ENCODE results near the gene TRAF3IP3.

Gene TRAF3IP3

GRCh38 chr1:209755256-209755655 is 597 bp upstream of the TRAF3IP3 start:
- Histone ChIP-seq H3K4me3 (ENCODE audit: control insufficient read depth in 1 of 7, extremely low read depth in 1 of 7, insufficient read depth in 4 of 7, low read depth in 2 of 7, low read length in 6 of 7) (peak overlapping the region in 2 of 7 experiments; percentile 68 to 82), H3K27me3 (replicated peaks in 2 of 5; ENCODE audit: control insufficient read depth in 4 of 5, insufficient read depth in 5 of 5, low read length in 4 of 5) (no peaks in the 10 kb centered on the region), H3K27ac (ENCODE audit: insufficient read depth in 1 of 2, low read depth in 1 of 2, low read length in 2 of 2, poor library complexity in 1 of 2, severe bottlenecking in 2 of 2) (peak overlapping the region in 1 of 2 experiments; percentile 77), H3K9me3 (ENCODE audit: control extremely low read depth in 1 of 5, control insufficient read depth in 4 of 5, insufficient read depth in 2 of 5, low read depth in 1 of 5, low read length in 4 of 5) (no peaks in the 10 kb centered on the region), H3K36me3 (ENCODE audit: control insufficient read depth in 4 of 4, insufficient read depth in 4 of 4, low read length in 3 of 4) (peaks cover 0 to 19% (median 11%) of the 10 kb centered on the region in 4 experiments), H3K4me1 (ENCODE audit: control extremely low read depth in 1 of 4, control insufficient read depth in 4 of 4, insufficient read depth in 4 of 4, low read length in 3 of 4) (peaks cover 32 to 65% (median 57%) of the 10 kb centered on the region in 4 experiments)
- ChIA-PET POLR2A (interaction anchor here (0.7 kb wide), 1 partner anchor 117 kb away, joined by 4 read pairs; no protein-coding TSS in a partner anchor), CTCF (interaction anchor here (0.9 to 8.2 kb wide), 6 partner anchors 9 to 105 kb away, joined by 3 to 54 read pairs (median 4); no protein-coding TSS in a partner anchor)
- DNase-seq: no peak
- WGBS (ENCODE audit: insufficient coverage): no CpG with 5 or more reads among the region's 1 CpG

GRCh38 chr1:209756615-209757445 is 977 bp downstream of the TRAF3IP3 start:
- Histone ChIP-seq H3K27ac (ENCODE audit: insufficient read depth in 1 of 2, low read depth in 1 of 2, low read length in 2 of 2, poor library complexity in 1 of 2, severe bottlenecking in 2 of 2) (peak overlapping the region; percentile 26 to 77), H3K9me3 (ENCODE audit: control extremely low read depth in 1 of 5, control insufficient read depth in 4 of 5, insufficient read depth in 2 of 5, low read depth in 1 of 5, low read length in 4 of 5) (no peaks in the 10 kb centered on the region), H3K4me3 (ENCODE audit: control insufficient read depth in 1 of 7, extremely low read depth in 1 of 7, insufficient read depth in 4 of 7, low read depth in 2 of 7, low read length in 6 of 7) (peak overlapping the region; percentile 18 to 82 (median 63)), H3K27me3 (replicated peaks in 2 of 5; ENCODE audit: control insufficient read depth in 4 of 5, insufficient read depth in 5 of 5, low read length in 4 of 5) (no peaks in the 10 kb centered on the region), H3K4me1 (ENCODE audit: control extremely low read depth in 1 of 4, control insufficient read depth in 4 of 4, insufficient read depth in 4 of 4, low read length in 3 of 4) (peaks cover 32 to 55% (median 50%) of the 10 kb centered on the region in 4 experiments), H3K36me3 (ENCODE audit: control insufficient read depth in 4 of 4, insufficient read depth in 4 of 4, low read length in 3 of 4) (peaks cover 9 to 34% (median 23%) of the 10 kb centered on the region in 4 experiments)
- DNase-seq: peak; percentile 17 to 79 (median 69)
- ChIA-PET POLR2A (interaction anchor here (0.6 kb wide), 1 partner anchor 65 kb away, joined by 3 read pairs; no protein-coding TSS in a partner anchor), CTCF (interaction anchor here (1.2 to 8.2 kb wide), 3 partner anchors 9 to 19 kb away, joined by 4 to 54 read pairs (median 4); no protein-coding TSS in a partner anchor)
- 8% methylated on average over 3 of the region's 5 CpGs for WGBS (ENCODE audit: insufficient coverage)

GRCh38 chr1:209758400-209758799 is 2.5 kb downstream of the TRAF3IP3 start:
- H3K36me3 ChIP-seq (ENCODE audit: control insufficient read depth in 4 of 4, insufficient read depth in 4 of 4, low read length in 3 of 4): peaks cover 17 to 49% (median 38%) of the 10 kb centered on the region in 4 experiments
- H3K4me1 ChIP-seq (ENCODE audit: control extremely low read depth in 1 of 4, control insufficient read depth in 4 of 4, insufficient read depth in 4 of 4, low read length in 3 of 4): peaks cover 27 to 48% (median 45%) of the 10 kb centered on the region in 4 experiments
- WGBS (ENCODE audit: insufficient coverage): 57% methylated on average over 2 of the region's 3 CpGs
- H3K27me3 ChIP-seq (replicated peaks in 2 of 5; ENCODE audit: control insufficient read depth in 4 of 5, insufficient read depth in 5 of 5, low read length in 4 of 5): no peaks in the 10 kb centered on the region
- POLR2A ChIA-PET: no interaction called here
- H3K9me3 ChIP-seq (ENCODE audit: control extremely low read depth in 1 of 5, control insufficient read depth in 4 of 5, insufficient read depth in 2 of 5, low read depth in 1 of 5, low read length in 4 of 5): no peaks in the 10 kb centered on the region
- H3K27ac ChIP-seq (ENCODE audit: insufficient read depth in 1 of 2, low read depth in 1 of 2, low read length in 2 of 2, poor library complexity in 1 of 2, severe bottlenecking in 2 of 2): peak overlapping the region in 1 of 2 experiments; percentile 18
- peak overlapping the region in 5 of 7 experiments; percentile 13 to 82 (median 68) for H3K4me3 ChIP-seq (ENCODE audit: control insufficient read depth in 1 of 7, extremely low read depth in 1 of 7, insufficient read depth in 4 of 7, low read depth in 2 of 7, low read length in 6 of 7)
- no peak for DNase-seq
- CTCF ChIA-PET: interaction anchor here (0.6 to 8.2 kb wide), 3 partner anchors 10 to 66 kb away, joined by 3 to 54 read pairs (median 5); no protein-coding TSS in a partner anchor

DNA sequence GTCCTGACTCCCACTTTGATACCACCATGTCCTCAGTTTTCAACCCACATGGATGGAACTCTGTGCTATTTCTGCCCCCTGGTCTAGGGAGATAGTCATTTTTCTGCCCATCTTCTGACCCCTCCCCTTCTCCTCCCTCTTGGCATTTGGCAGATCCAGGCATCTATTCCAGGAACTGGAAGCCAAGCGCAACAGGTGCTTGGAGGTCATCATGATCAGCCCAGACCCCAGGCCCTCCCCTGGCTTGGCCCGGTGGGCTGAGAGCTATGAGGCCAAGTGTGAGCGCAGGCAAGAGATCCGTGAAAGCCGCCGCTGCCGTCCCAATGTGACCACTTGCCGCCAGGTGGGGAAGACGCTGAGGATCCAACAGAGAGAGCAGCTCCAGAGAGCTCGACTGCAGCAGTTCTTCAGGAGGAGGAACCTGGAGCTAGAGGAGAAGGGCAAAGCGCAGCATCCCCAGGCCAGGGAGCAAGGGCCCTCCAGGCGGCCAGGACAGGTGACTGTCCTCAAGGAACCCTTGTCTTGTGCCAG is 4.0 kb downstream of the TRAF3IP3 start:
- POLR2A ChIA-PET: no interaction called here
- WGBS (ENCODE audit: insufficient coverage): 98% methylated on average over 12 of the region's 12 CpGs
- no peaks in the 10 kb centered on the region for H3K27me3 ChIP-seq (replicated peaks in 2 of 5; ENCODE audit: control insufficient read depth in 4 of 5, insufficient read depth in 5 of 5, low read length in 4 of 5)
- H3K36me3 ChIP-seq (ENCODE audit: control insufficient read depth in 4 of 4, insufficient read depth in 4 of 4, low read length in 3 of 4): peaks cover 19 to 62% (median 46%) of the 10 kb centered on the region in 4 experiments
- CTCF ChIA-PET: interaction anchor here (1.8 to 8.2 kb wide), 3 partner anchors 8 to 12 kb away, joined by 4 to 54 read pairs (median 5); no protein-coding TSS in a partner anchor
- no peaks in the 10 kb centered on the region for H3K9me3 ChIP-seq (ENCODE audit: control extremely low read depth in 1 of 5, control insufficient read depth in 4 of 5, insufficient read depth in 2 of 5, low read depth in 1 of 5, low read length in 4 of 5)
- H3K4me3 ChIP-seq (ENCODE audit: control insufficient read depth in 1 of 7, extremely low read depth in 1 of 7, insufficient read depth in 4 of 7, low read depth in 2 of 7, low read length in 6 of 7): no peak overlapping the region
- H3K27ac ChIP-seq (ENCODE audit: insufficient read depth in 1 of 2, low read depth in 1 of 2, low read length in 2 of 2, poor library complexity in 1 of 2, severe bottlenecking in 2 of 2): no peak overlapping the region
- no peak for DNase-seq
- peaks cover 27 to 45% (median 43%) of the 10 kb centered on the region in 4 experiments for H3K4me1 ChIP-seq (ENCODE audit: control extremely low read depth in 1 of 4, control insufficient read depth in 4 of 4, insufficient read depth in 4 of 4, low read length in 3 of 4)

GRCh38 chr1:209761011-209761635 is 5.3 kb downstream of the TRAF3IP3 start:
- H3K4me3 ChIP-seq (ENCODE audit: control insufficient read depth in 1 of 7, extremely low read depth in 1 of 7, insufficient read depth in 4 of 7, low read depth in 2 of 7, low read length in 6 of 7): no peak overlapping the region
- no peak overlapping the region for H3K27ac ChIP-seq (ENCODE audit: insufficient read depth in 1 of 2, low read depth in 1 of 2, low read length in 2 of 2, poor library complexity in 1 of 2, severe bottlenecking in 2 of 2)
- H3K36me3 ChIP-seq (ENCODE audit: control insufficient read depth in 4 of 4, insufficient read depth in 4 of 4, low read length in 3 of 4): peaks cover 21 to 67% (median 49%) of the 10 kb centered on the region in 4 experiments
- no peaks in the 10 kb centered on the region for H3K9me3 ChIP-seq (ENCODE audit: control extremely low read depth in 1 of 5, control insufficient read depth in 4 of 5, insufficient read depth in 2 of 5, low read depth in 1 of 5, low read length in 4 of 5)
- H3K27me3 ChIP-seq (replicated peaks in 2 of 5; ENCODE audit: control insufficient read depth in 4 of 5, insufficient read depth in 5 of 5, low read length in 4 of 5): no peaks in the 10 kb centered on the region
- DNase-seq: no peak
- ChIA-PET POLR2A (interaction anchor here (0.7 kb wide), 1 partner anchor 138 kb away, joined by 3 read pairs; no protein-coding TSS in a partner anchor), CTCF (interaction anchor here (0.8 to 8.2 kb wide), 4 partner anchors 7 to 13 kb away, joined by 4 to 54 read pairs (median 4); no protein-coding TSS in a partner anchor)
- peaks cover 19 to 35% (median 33%) of the 10 kb centered on the region in 4 experiments for H3K4me1 ChIP-seq (ENCODE audit: control extremely low read depth in 1 of 4, control insufficient read depth in 4 of 4, insufficient read depth in 4 of 4, low read length in 3 of 4)

- peaks cover 26 to 51% (median 46%) of the 10 kb centered on the region in 4 experiments for H3K4me1 ChIP-seq (ENCODE audit: control extremely low read depth in 1 of 4, control insufficient read depth in 4 of 4, insufficient read depth in 4 of 4, low read length in 3 of 4)
- ChIA-PET CTCF (interaction anchor here (0.8 to 5.2 kb wide), 5 partner anchors 9 to 58 kb away, joined by 3 to 54 read pairs (median 4); partner anchors contain the start of gene TRAF3IP3), POLR2A (no interaction called here)
- H3K36me3 ChIP-seq (ENCODE audit: control insufficient read depth in 4 of 4, insufficient read depth in 4 of 4, low read length in 3 of 4): peaks cover 18 to 53% (median 36%) of the 10 kb centered on the region in 4 experiments
- no peak overlapping the region for H3K27ac ChIP-seq (ENCODE audit: insufficient read depth in 1 of 2, low read depth in 1 of 2, low read length in 2 of 2, poor library complexity in 1 of 2, severe bottlenecking in 2 of 2)
- H3K27me3 ChIP-seq (replicated peaks in 2 of 5; ENCODE audit: control insufficient read depth in 4 of 5, insufficient read depth in 5 of 5, low read length in 4 of 5): no peaks in the 10 kb centered on the region
- H3K9me3 ChIP-seq (ENCODE audit: control extremely low read depth in 1 of 5, control insufficient read depth in 4 of 5, insufficient read depth in 2 of 5, low read depth in 1 of 5, low read length in 4 of 5): no peaks in the 10 kb centered on the region
- WGBS (ENCODE audit: insufficient coverage): 42% methylated on average over 2 of the region's 2 CpGs
- no peak overlapping the region for H3K4me3 ChIP-seq (ENCODE audit: control insufficient read depth in 1 of 7, extremely low read depth in 1 of 7, insufficient read depth in 4 of 7, low read depth in 2 of 7, low read length in 6 of 7)
- no peak for DNase-seq
These were observed 10.2 kb downstream of the TRAF3IP3 start for GRCh38 chr1:209766051-209766450.
